Liver (tissue), 9 donors: ENCODE results near the gene ZNF622. TPM values are rescaled to one million over a fixed set of nuclear protein-coding genes. Genes with fewer than 3 reads are reported as not detected.

Experiments
- DNase-seq: peaks from one replicate; pipeline ENCODE4 v3.0.0-alpha.2; 2017; ENCODE audit warnings: low spot score
- H3K27ac ChIP-seq, 2 donors: one replicate each; pipeline ENCODE4 v1.7.0; 2013; ENCODE audit warnings: inconsistent platforms in 2 of 2, low read length in 2 of 2, control low read depth in 1 of 2, low read depth in 1 of 2, mild to moderate bottlenecking in 1 of 2
- H3K27me3 ChIP-seq, 4 donors: one replicate each; pipeline versions ENCODE4 v1.6.1 to v1.7.0; 2013; ENCODE audit warnings: low read length in 3 of 4, inconsistent platforms in 1 of 4, mild to moderate bottlenecking in 1 of 4, moderate library complexity in 1 of 4; ENCODE audit not compliant: control insufficient read depth in 4 of 4, insufficient read depth in 4 of 4
- H3K36me3 ChIP-seq, 4 donors: one replicate each; pipeline versions ENCODE4 v1.6.1 to v1.7.0; 2013; ENCODE audit warnings: low read length in 3 of 4, mild to moderate bottlenecking in 3 of 4, low read depth in 1 of 4, moderate library complexity in 1 of 4; ENCODE audit not compliant: control insufficient read depth in 4 of 4, insufficient read depth in 3 of 4
- H3K4me1 ChIP-seq, 4 donors: one replicate each; pipeline versions ENCODE4 v1.6.1 to v1.7.0; 2013; ENCODE audit warnings: low read length in 3 of 4, mild to moderate bottlenecking in 3 of 4, moderate library complexity in 1 of 4; ENCODE audit not compliant: control insufficient read depth in 4 of 4, insufficient read depth in 4 of 4
- H3K4me3 ChIP-seq, 3 donors: one replicate each; pipeline versions ENCODE4 v1.6.1 to v1.7.0; 2013; ENCODE audit warnings: low read length in 3 of 3, control low read depth in 1 of 3, low read depth in 1 of 3, mild to moderate bottlenecking in 1 of 3
- H3K9ac ChIP-seq, 2 donors: one replicate each; pipeline ENCODE4 v1.7.0; 2013; ENCODE audit warnings: low read length in 2 of 2, mild to moderate bottlenecking in 2 of 2, moderate library complexity in 2 of 2, control low read depth in 1 of 2, low read depth in 1 of 2
- H3K9me3 ChIP-seq, 4 donors: one replicate each; pipeline versions ENCODE4 v1.6.1 to v1.7.0; 2013; ENCODE audit warnings: low read length in 3 of 4; ENCODE audit not compliant: control insufficient read depth in 4 of 4
- ATF3 ChIP-seq: IDR thresholded peaks from 2 replicates; pipeline ENCODE4 v1.6.1; 2016; ENCODE audit warnings: antibody characterized with exemption
- EGR1 ChIP-seq, 2 donors: IDR thresholded peaks; 2 replicates each; pipeline ENCODE4 v1.6.1; 2016 to 2018; ENCODE audit warnings: antibody characterized with exemption in 2 of 2, low read depth in 2 of 2
- FOXA1 ChIP-seq: IDR thresholded peaks from 2 replicates; pipeline ENCODE4 v1.6.1; 2016; ENCODE audit warnings: antibody characterized with exemption
- FOXA2 ChIP-seq: IDR thresholded peaks from 2 replicates; pipeline ENCODE4 v1.6.1; 2016; ENCODE audit warnings: antibody characterized with exemption
- GABPA ChIP-seq, 2 donors: IDR thresholded peaks in 1 of 2; conservative IDR thresholded peaks in 1 of 2; 2 replicates each; pipeline ENCODE4 v1.6.1; 2016; ENCODE audit warnings: antibody characterized with exemption in 2 of 2, mild to moderate bottlenecking in 1 of 2, moderate library complexity in 1 of 2
- HNF4A ChIP-seq, 2 donors: conservative IDR thresholded peaks; 2 replicates each; pipeline ENCODE4 v1.6.1; 2016; ENCODE audit warnings: antibody characterized with exemption in 2 of 2, mild to moderate bottlenecking in 2 of 2
- HNF4G ChIP-seq: IDR thresholded peaks from 2 replicates; pipeline ENCODE4 v1.6.1; 2016; ENCODE audit warnings: antibody characterized with exemption
- MAX ChIP-seq: IDR thresholded peaks from 2 replicates; pipeline ENCODE4 v1.6.1; 2016; ENCODE audit warnings: antibody characterized with exemption
- NR2F2 ChIP-seq: IDR thresholded peaks from 2 replicates; pipeline ENCODE4 v1.6.1; 2016; ENCODE audit warnings: antibody characterized with exemption
- RAD21 ChIP-seq, 2 donors: IDR thresholded peaks; 2 replicates each; pipeline ENCODE4 v1.6.1; 2016; ENCODE audit warnings: antibody characterized with exemption in 2 of 2, mild to moderate bottlenecking in 2 of 2
- REST ChIP-seq: IDR thresholded peaks from 2 replicates; pipeline ENCODE4 v1.6.1; 2016; ENCODE audit warnings: antibody characterized with exemption, mild to moderate bottlenecking
- SP1 ChIP-seq: IDR thresholded peaks from 2 replicates; pipeline ENCODE4 v1.6.1; 2018; ENCODE audit warnings: antibody characterized with exemption, mild to moderate bottlenecking
- TAF1 ChIP-seq: conservative IDR thresholded peaks from 2 replicates; pipeline ENCODE4 v1.6.1; 2016; ENCODE audit warnings: antibody characterized with exemption, mild to moderate bottlenecking
- YY1 ChIP-seq: IDR thresholded peaks from 2 replicates; pipeline ENCODE4 v1.6.1; 2016; ENCODE audit warnings: antibody characterized with exemption, mild to moderate bottlenecking
- ZBTB33 ChIP-seq: IDR thresholded peaks from 2 replicates; pipeline ENCODE4 v1.6.1; 2016; ENCODE audit warnings: antibody characterized with exemption
- WGBS: extraction: QIAGEN DNeasy Blood & Tissue Kit; methylation state at CpG from one replicate; pipeline ENCODE4 v1.1.7; 2013; 5-methylcytosine and 5-hydroxymethylcytosine counted together
- polyA plus RNA-seq, 2 donors: library from polyadenylated mRNA; stranded (reverse) in 1 of 2; unstranded in 1 of 2; fragments of 200-250 nt in 1 of 2; fragments of >200 nt in 1 of 2; fragmentation: Nextera tagmentation in 1 of 2; extraction: Ambion mirVana in 1 of 2; gene quantifications; one replicate each; pipeline versions ENCODE4 v1.2.1 to v1.2.3, GENCODE V29; 2013 to 2015
- total RNA-seq, 2 donors: library from RNA; depleted of rRNA; stranded (reverse); fragments of >200 nt; gene quantifications; one replicate each; pipeline ENCODE4 v1.2.3, GENCODE V29; 2014
- donor health status: healthy.
- donor health status: healthy.
- donor health status: healthy.
- donor health status: healthy.
- donor health status: healthy.

The ZNF622 gene
- total and polyA plus RNA-seq, 4 donors: 12.8 to 18.7 (median 16.4) TPM

- Histone ChIP-seq H3K27me3 (peaks cover 0 to 2% (median 0%) of the 10 kb centered on the region in 4 donors), H3K27ac (no peak overlapping the region), H3K4me3 (no peak overlapping the region), H3K9me3 (no peaks in the 10 kb centered on the region), H3K9ac (no peak overlapping the region), H3K4me1 (no peaks in the 10 kb centered on the region), H3K36me3 (no peaks in the 10 kb centered on the region)
- 84% methylated on average over 7 of the region's 7 CpGs for WGBS
- TF ChIP-seq ATF3 (no peak), ZBTB33 (no peak), NR2F2 (no peak), HNF4G (no peak), FOXA1 (no peak), RAD21 (IDR thresholded peaks at IDR 0.05) (no peak), YY1 (no peak), SP1 (no peak), MAX (no peak), FOXA2 (no peak), EGR1 (IDR thresholded peaks at IDR 0.05; ENCODE audit: low read depth in 2 of 2) (no peak), REST (no peak)
- no peak for DNase-seq
Observed at GRCh38 chr5:16430349-16431089, 35.1 kb downstream of the ZNF622 start.

GRCh38 chr5:16428359-16428758 is 37.2 kb downstream of the ZNF622 start:
- no peak overlapping the region for H3K4me3 ChIP-seq
- DNase-seq: no peak
- peaks cover 0 to 2% (median 0%) of the 10 kb centered on the region in 4 donors for H3K27me3 ChIP-seq
- H3K9me3 ChIP-seq: no peaks in the 10 kb centered on the region
- 82% methylated on average over 4 of the region's 4 CpGs for WGBS
- no peak overlapping the region for H3K9ac ChIP-seq
- no peak overlapping the region for H3K27ac ChIP-seq
- TF ChIP-seq MAX (no peak), HNF4A (conservative IDR thresholded peaks at IDR 0.05) (no peak), YY1 (no peak), GABPA (IDR thresholded peaks at IDR 0.05 in 1 of 2, conservative IDR thresholded peaks at IDR 0.05 in 1 of 2) (no peak), ATF3 (no peak), RAD21 (IDR thresholded peaks at IDR 0.05) (no peak), TAF1 (no peak)
- H3K36me3 ChIP-seq: no peaks in the 10 kb centered on the region
- no peaks in the 10 kb centered on the region for H3K4me1 ChIP-seq
